GM21723 (cell line): ENCODE measurements around the gene ASPSCR1.

Source experiments
- ATAC-seq: cut with Tn5 transposase; IDR thresholded peaks from one replicate; pipeline ENCODE4 v1.9.1; 2021; ENCODE audit warnings: mild to moderate bottlenecking, moderate library complexity; ENCODE audit not compliant: unreplicated experiment

The ASPSCR1 gene

GRCh38 chr17:82021107-82021899 is 43.9 kb downstream of the ASPSCR1 start:
- ATAC-seq = no peak

- ATAC-seq = no peak
Observed at GRCh38 chr17:82021900-82022309, 44.5 kb downstream of the ASPSCR1 start.

- ATAC-seq = no peak
Observed at GRCh38 chr17:82022310-82022980, 45.0 kb downstream of the ASPSCR1 start, which contains the start of gene CENPX. Gene CENPX (minus strand): TSS chr17:82022878. CDS start chr17:82022861, 17 bp downstream.

GRCh38 chr17:82022981-82023446 is 45.6 kb downstream of the ASPSCR1 start, which contains the start of gene LRRC45:
Gene LRRC45 (plus strand): TSS chr17:82023305. CDS start chr17:82023644, 339 bp downstream.
- peak; percentile 83 for ATAC-seq

GRCh38 chr17:82023447-82024241 is 46.2 kb downstream of the ASPSCR1 start:
- peak; percentile 8 for ATAC-seq

- no peak for ATAC-seq
Observed at GRCh38 chr17:82024859-82025258, 47.4 kb downstream of the ASPSCR1 start.

- no peak for ATAC-seq
Observed at GRCh38 chr17:82025401-82026107, 48.1 kb downstream of the ASPSCR1 start.

GRCh38 chr17:82028246-82028645 is 50.8 kb downstream of the ASPSCR1 start:
- no peak for ATAC-seq

GRCh38 chr17:82028966-82029365 is 51.5 kb downstream of the ASPSCR1 start:
- ATAC-seq = no peak

- ATAC-seq = no peak
Observed at GRCh38 chr17:82029391-82029790, 52.0 kb downstream of the ASPSCR1 start.

- no peak for ATAC-seq
Observed at GRCh38 chr17:82029990-82030469, 52.6 kb downstream of the ASPSCR1 start.

- peak; percentile 47 for ATAC-seq
Observed at GRCh38 chr17:82030470-82031302, 53.3 kb downstream of the ASPSCR1 start.

- no peak for ATAC-seq
Observed at GRCh38 chr17:82031303-82031884, 54.0 kb downstream of the ASPSCR1 start, which contains the start of gene RAC3. Gene RAC3 (plus strand): TSS chr17:82031678. CDS start chr17:82031762, 84 bp downstream.

- ATAC-seq = no peak
Observed at GRCh38 chr17:82031885-82032627, 54.6 kb downstream of the ASPSCR1 start.

GRCh38 chr17:82033359-82034085 is 56.1 kb downstream of the ASPSCR1 start:
- ATAC-seq = no peak

GRCh38 chr17:82034371-82035011 is 57.1 kb downstream of the ASPSCR1 start:
- no peak for ATAC-seq

GRCh38 chr17:82035488-82035887 is 58.1 kb downstream of the ASPSCR1 start:
- ATAC-seq = no peak
